HEK293 (cell line): ENCODE data around the gene GUCA2B.

ENCODE experiments used
- CTCF ChIP-seq: fragments of 450-650 bp; formaldehyde crosslinking; IDR thresholded peaks from 2 replicates; pipeline ENCODE4 v1.5.1; 2016; ENCODE audit warnings: missing biosample characterization, missing genetic modification characterization
- HOXC10 ChIP-seq: sonication (generic); formaldehyde crosslinking; IDR thresholded peaks from 2 replicates; pipeline ENCODE4 v1.8.1; 2023; ENCODE audit warnings: mild to moderate bottlenecking, missing genetic modification reagents
- SP2 ChIP-seq: fragments of 450-650 bp; formaldehyde crosslinking; IDR thresholded peaks from 2 replicates; pipeline ENCODE4 v1.5.1; 2016; ENCODE audit warnings: missing biosample characterization, missing genetic modification characterization
- ZBTB8A ChIP-seq: fragments of 450-650 bp; formaldehyde crosslinking; IDR thresholded peaks from 2 replicates; pipeline ENCODE4 v1.5.1; 2016; ENCODE audit warnings: missing biosample characterization, missing genetic modification characterization
- ZNF184 ChIP-seq: fragments of 450-650 bp; IDR thresholded peaks from 2 replicates; pipeline ENCODE4 v1.5.1; 2018; ENCODE audit warnings: missing biosample characterization, mild to moderate bottlenecking, missing genetic modification characterization
- ZNF670 ChIP-seq: fragments of 450-650 bp; formaldehyde crosslinking; IDR thresholded peaks from 2 replicates; pipeline ENCODE4 v1.5.1; 2016; ENCODE audit warnings: missing biosample characterization, missing genetic modification characterization, low read depth
- ZNF747 ChIP-seq: fragments of 450-650 bp; formaldehyde crosslinking; IDR thresholded peaks from 2 replicates; pipeline ENCODE4 v1.5.1; 2016; ENCODE audit warnings: missing biosample characterization, missing genetic modification characterization
- TF ChIP-seq, protein P1 (sequence below): fragments of 450-650 bp; formaldehyde crosslinking; IDR thresholded peaks from 2 replicates; pipeline ENCODE4 v1.5.1; 2016; ENCODE audit warnings: missing biosample characterization, missing genetic modification characterization
- TF ChIP-seq, protein P2 (sequence below): fragments of 450-650 bp; formaldehyde crosslinking; IDR thresholded peaks from 2 replicates; pipeline ENCODE4 v1.5.1; 2016; ENCODE audit warnings: missing biosample characterization, missing genetic modification characterization
- TF ChIP-seq, protein P3 (sequence below): sonication (generic); formaldehyde crosslinking; IDR thresholded peaks from 2 replicates; pipeline ENCODE4 v1.8.1; 2022; ENCODE audit warnings: mild to moderate bottlenecking, moderate library complexity, missing genetic modification reagents

- TF ChIP-seq CTCF (tag by site-specific recombination) (peak; percentile 44; the same call in 1 of the 2 replicates), SP2 (tag by site-specific recombination) (no peak), ZBTB8A (tag by site-specific recombination) (no peak), HOXC10 (CRISPR knock-in tag) (no peak), ZNF670 (tag by site-specific recombination) (no peak), ZNF184 (tag by site-specific recombination) (no peak), ZNF747 (no peak)
- TF ChIP-seq, protein P1, sequence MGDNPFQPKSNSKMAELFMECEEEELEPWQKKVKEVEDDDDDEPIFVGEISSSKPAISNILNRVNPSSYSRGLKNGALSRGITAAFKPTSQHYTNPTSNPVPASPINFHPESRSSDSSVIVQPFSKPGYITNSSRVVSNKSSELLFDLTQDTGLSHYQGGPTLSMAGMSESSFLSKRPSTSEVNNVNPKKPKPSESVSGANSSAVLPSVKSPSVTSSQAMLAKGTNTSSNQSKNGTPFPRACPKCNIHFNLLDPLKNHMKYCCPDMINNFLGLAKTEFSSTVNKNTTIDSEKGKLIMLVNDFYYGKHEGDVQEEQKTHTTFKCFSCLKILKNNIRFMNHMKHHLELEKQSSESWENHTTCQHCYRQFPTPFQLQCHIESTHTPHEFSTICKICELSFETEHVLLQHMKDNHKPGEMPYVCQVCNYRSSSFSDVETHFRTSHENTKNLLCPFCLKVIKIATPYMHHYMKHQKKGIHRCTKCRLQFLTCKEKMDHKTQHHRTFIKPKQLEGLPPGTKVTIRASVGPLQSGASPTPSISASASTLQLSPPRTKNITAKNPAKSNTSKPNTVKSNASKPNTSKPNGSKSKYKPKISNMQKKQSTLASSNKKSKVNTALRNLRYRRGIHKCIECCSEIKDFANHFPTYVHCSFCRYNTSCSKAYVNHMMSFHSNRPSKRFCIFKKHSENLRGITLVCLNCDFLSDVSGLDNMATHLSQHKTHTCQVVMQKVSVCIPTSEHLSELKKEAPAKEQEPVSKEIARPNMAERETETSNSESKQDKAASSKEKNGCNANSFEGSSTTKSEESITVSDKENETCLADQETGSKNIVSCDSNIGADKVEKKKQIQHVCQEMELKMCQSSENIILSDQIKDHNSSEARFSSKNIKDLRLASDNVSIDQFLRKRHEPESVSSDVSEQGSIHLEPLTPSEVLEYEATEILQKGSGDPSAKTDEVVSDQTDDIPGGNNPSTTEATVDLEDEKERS (tag by site-specific recombination): no peak
- TF ChIP-seq, protein P2, sequence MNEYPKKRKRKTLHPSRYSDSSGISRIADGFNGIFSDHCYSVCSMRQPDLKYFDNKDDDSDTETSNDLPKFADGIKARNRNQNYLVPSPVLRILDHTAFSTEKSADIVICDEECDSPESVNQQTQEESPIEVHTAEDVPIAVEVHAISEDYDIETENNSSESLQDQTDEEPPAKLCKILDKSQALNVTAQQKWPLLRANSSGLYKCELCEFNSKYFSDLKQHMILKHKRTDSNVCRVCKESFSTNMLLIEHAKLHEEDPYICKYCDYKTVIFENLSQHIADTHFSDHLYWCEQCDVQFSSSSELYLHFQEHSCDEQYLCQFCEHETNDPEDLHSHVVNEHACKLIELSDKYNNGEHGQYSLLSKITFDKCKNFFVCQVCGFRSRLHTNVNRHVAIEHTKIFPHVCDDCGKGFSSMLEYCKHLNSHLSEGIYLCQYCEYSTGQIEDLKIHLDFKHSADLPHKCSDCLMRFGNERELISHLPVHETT (tag by site-specific recombination): no peak
- TF ChIP-seq, protein P3, sequence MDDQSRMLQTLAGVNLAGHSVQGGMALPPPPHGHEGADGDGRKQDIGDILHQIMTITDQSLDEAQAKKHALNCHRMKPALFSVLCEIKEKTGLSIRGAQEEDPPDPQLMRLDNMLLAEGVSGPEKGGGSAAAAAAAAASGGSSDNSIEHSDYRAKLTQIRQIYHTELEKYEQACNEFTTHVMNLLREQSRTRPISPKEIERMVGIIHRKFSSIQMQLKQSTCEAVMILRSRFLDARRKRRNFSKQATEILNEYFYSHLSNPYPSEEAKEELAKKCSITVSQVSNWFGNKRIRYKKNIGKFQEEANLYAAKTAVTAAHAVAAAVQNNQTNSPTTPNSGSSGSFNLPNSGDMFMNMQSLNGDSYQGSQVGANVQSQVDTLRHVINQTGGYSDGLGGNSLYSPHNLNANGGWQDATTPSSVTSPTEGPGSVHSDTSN (CRISPR knock-in tag): no peak
Measured at GRCh38 chr1:42176902-42177519, 23.8 kb downstream of the GUCA2B start.
